Rectal smooth muscle tissue (tissue), 1 donor: Measurements from ENCODE around the gene PRKCH.
"Not testable (repeated sequence)": the region's sequence is repeated elsewhere in the genome, so short reads cannot be mapped to it uniquely, and the experiment has no call there.

Experiments
- H3K27ac ChIP-seq: one replicate; pipeline ENCODE4 v1.7.0; 2013; ENCODE audit warnings: low read depth, low read length, inconsistent platforms
- H3K27me3 ChIP-seq: one replicate; pipeline ENCODE4 v1.7.0; 2013; ENCODE audit warnings: low read length; ENCODE audit not compliant: control insufficient read depth, insufficient read depth
- H3K36me3 ChIP-seq: one replicate; pipeline ENCODE4 v1.7.0; 2013; ENCODE audit warnings: low read length; ENCODE audit not compliant: control insufficient read depth, insufficient read depth
- H3K4me1 ChIP-seq: one replicate; pipeline ENCODE4 v1.7.0; 2013; ENCODE audit warnings: low read length; ENCODE audit not compliant: control insufficient read depth, insufficient read depth
- H3K4me3 ChIP-seq: one replicate; pipeline ENCODE4 v1.7.0; 2013; ENCODE audit warnings: low read length
- H3K9ac ChIP-seq: one replicate; pipeline ENCODE4 v1.7.0; 2013; ENCODE audit warnings: low read length

PRKCH gene

GRCh38 chr14:61519106-61519505 is 197.7 kb downstream of the PRKCH start:
- Histone ChIP-seq H3K4me1 (peaks cover under 1% of the 10 kb centered on the region), H3K36me3 (no peaks in the 10 kb centered on the region), H3K27ac (no peak overlapping the region), H3K4me3 (no peak overlapping the region), H3K27me3 (no peaks in the 10 kb centered on the region), H3K9ac (no peak overlapping the region)

GRCh38 chr14:61519735-61520134 is 198.4 kb downstream of the PRKCH start:
- no peak overlapping the region for H3K9ac ChIP-seq
- no peak overlapping the region for H3K27ac ChIP-seq
- H3K4me1 ChIP-seq = peaks cover 5% of the 10 kb centered on the region
- no peaks in the 10 kb centered on the region for H3K27me3 ChIP-seq
- H3K36me3 ChIP-seq = no peaks in the 10 kb centered on the region
- H3K4me3 ChIP-seq = no peak overlapping the region

GRCh38 chr14:61520576-61520975 is 199.2 kb downstream of the PRKCH start:
- no peaks in the 10 kb centered on the region for H3K27me3 ChIP-seq
- H3K4me3 ChIP-seq = no peak overlapping the region
- H3K9ac ChIP-seq = no peak overlapping the region
- no peak overlapping the region for H3K27ac ChIP-seq
- peaks cover 5% of the 10 kb centered on the region for H3K4me1 ChIP-seq
- H3K36me3 ChIP-seq = no peaks in the 10 kb centered on the region

- H3K4me3 ChIP-seq = no peak overlapping the region
- no peaks in the 10 kb centered on the region for H3K27me3 ChIP-seq
- H3K9ac ChIP-seq = no peak overlapping the region
- peaks cover 5% of the 10 kb centered on the region for H3K4me1 ChIP-seq
- H3K36me3 ChIP-seq = no peaks in the 10 kb centered on the region
- H3K27ac ChIP-seq = no peak overlapping the region
Observed at GRCh38 chr14:61521773-61522172, 200.4 kb downstream of the PRKCH start.

GRCh38 chr14:61523751-61524150 is 202.4 kb downstream of the PRKCH start:
- no peaks in the 10 kb centered on the region for H3K36me3 ChIP-seq
- no peak overlapping the region for H3K27ac ChIP-seq
- H3K4me1 ChIP-seq = peaks cover 5% of the 10 kb centered on the region
- H3K4me3 ChIP-seq = no peak overlapping the region
- H3K9ac ChIP-seq = no peak overlapping the region
- H3K27me3 ChIP-seq = no peaks in the 10 kb centered on the region

- H3K27ac ChIP-seq = no peak overlapping the region
- H3K9ac ChIP-seq = no peak overlapping the region
- H3K4me3 ChIP-seq = no peak overlapping the region
- no peaks in the 10 kb centered on the region for H3K27me3 ChIP-seq
- no peaks in the 10 kb centered on the region for H3K36me3 ChIP-seq
- H3K4me1 ChIP-seq = peaks cover 5% of the 10 kb centered on the region
Observed at GRCh38 chr14:61524211-61524806, 202.9 kb downstream of the PRKCH start.

GRCh38 chr14:61524936-61525292 is 203.5 kb downstream of the PRKCH start:
- Histone ChIP-seq H3K4me3 (no peak overlapping the region), H3K27me3 (no peaks in the 10 kb centered on the region), H3K9ac (no peak overlapping the region)

GRCh38 chr14:61525293-61526011 is 204.1 kb downstream of the PRKCH start:
- no peak overlapping the region for H3K27ac ChIP-seq
- H3K27me3 ChIP-seq = no peaks in the 10 kb centered on the region
- no peak overlapping the region for H3K9ac ChIP-seq
- no peak overlapping the region for H3K4me3 ChIP-seq
- peaks cover 5% of the 10 kb centered on the region for H3K4me1 ChIP-seq
- no peaks in the 10 kb centered on the region for H3K36me3 ChIP-seq

More at GRCh38 chr14:61524936-61525292, 203.5 kb downstream of the PRKCH start:
- H3K4me1 ChIP-seq = peaks cover 5% of the 10 kb centered on the region
- no peak overlapping the region for H3K27ac ChIP-seq
- no peaks in the 10 kb centered on the region for H3K36me3 ChIP-seq

GRCh38 chr14:61526405-61527312 is 205.3 kb downstream of the PRKCH start:
- Histone ChIP-seq H3K27me3 (no peaks in the 10 kb centered on the region), H3K36me3 (no peaks in the 10 kb centered on the region), H3K4me1 (peaks cover 5% of the 10 kb centered on the region), H3K27ac (no peak overlapping the region), H3K4me3 (no peak overlapping the region), H3K9ac (no peak overlapping the region)

GRCh38 chr14:61527325-61528100 is 206.1 kb downstream of the PRKCH start:
- Histone ChIP-seq H3K4me3 (no peak overlapping the region), H3K36me3 (no peaks in the 10 kb centered on the region), H3K27me3 (no peaks in the 10 kb centered on the region), H3K27ac (no peak overlapping the region), H3K4me1 (peaks cover 5% of the 10 kb centered on the region), H3K9ac (no peak overlapping the region)

- H3K4me3 ChIP-seq = no peak overlapping the region
- no peaks in the 10 kb centered on the region for H3K27me3 ChIP-seq
- H3K4me1 ChIP-seq = peaks cover 5% of the 10 kb centered on the region
- no peaks in the 10 kb centered on the region for H3K36me3 ChIP-seq
- no peak overlapping the region for H3K27ac ChIP-seq
- H3K9ac ChIP-seq = no peak overlapping the region
Observed at GRCh38 chr14:61528591-61529021, 207.2 kb downstream of the PRKCH start.

- not testable (repeated sequence) for H3K9ac ChIP-seq, H3K4me1 ChIP-seq, H3K27me3 ChIP-seq, H3K36me3 ChIP-seq, H3K4me3 ChIP-seq, H3K27ac ChIP-seq
Observed at GRCh38 chr14:61529360-61529759, 208.0 kb downstream of the PRKCH start.
